Neuronal stem cell (in vitro differentiated cells): ENCODE results near the gene RBFA.

Experiments
- DNase-seq: peaks from one replicate; pipeline ENCODE4 v3.0.0-alpha.2; 2013; ENCODE audit warnings: low spot score
- H2AFZ ChIP-seq: one replicate; pipeline ENCODE4 v1.6.1; 2013; ENCODE audit warnings: mild to moderate bottlenecking, low read length, inconsistent platforms
- H2AK5ac ChIP-seq: 2 replicates; pipeline ENCODE4 v1.6.1; 2013; ENCODE audit warnings: low read depth, mild to moderate bottlenecking, inconsistent platforms, low read length, moderate library complexity, mixed read lengths
- H2BK120ac ChIP-seq: 2 replicates; pipeline ENCODE4 v1.6.1; 2013; ENCODE audit warnings: low read depth, mild to moderate bottlenecking, inconsistent platforms, low read length, moderate library complexity, mixed read lengths
- H2BK12ac ChIP-seq: one replicate; pipeline ENCODE4 v1.6.1; 2013; ENCODE audit warnings: low read length, inconsistent platforms
- H2BK15ac ChIP-seq: 2 replicates; pipeline ENCODE4 v1.6.1; 2013; ENCODE audit warnings: mild to moderate bottlenecking, low read length, inconsistent platforms, mixed read lengths
- H2BK5ac ChIP-seq: one replicate; pipeline ENCODE4 v1.6.1; 2013; ENCODE audit warnings: inconsistent platforms, mild to moderate bottlenecking, low read length, moderate library complexity
- H3K14ac ChIP-seq: one replicate; pipeline ENCODE4 v1.6.1; 2013; ENCODE audit warnings: low read length, inconsistent platforms
- H3K18ac ChIP-seq: 2 replicates; pipeline ENCODE4 v1.6.1; 2013; ENCODE audit warnings: low read length, inconsistent platforms
- H3K23ac ChIP-seq: 2 replicates; pipeline ENCODE4 v1.6.1; 2013; ENCODE audit warnings: low read depth, mild to moderate bottlenecking, mixed read lengths, low read length, inconsistent platforms; ENCODE audit not compliant: poor library complexity
- H3K27ac ChIP-seq: replicated peaks from 3 replicates; pipeline ENCODE4 v1.5.1; 2013; ENCODE audit warnings: low read length, inconsistent platforms
- H3K27me3 ChIP-seq, 3 experiments: 2 replicates each; pipeline ENCODE4 v1.6.1; 2013; ENCODE audit warnings: low read length in 3 of 3, mild to moderate bottlenecking in 2 of 3, inconsistent platforms in 1 of 3, low read depth in 1 of 3, mixed read lengths in 1 of 3, moderate library complexity in 1 of 3; ENCODE audit not compliant: control insufficient read depth in 3 of 3, insufficient read depth in 3 of 3
- H3K36me3 ChIP-seq, 2 donors: replicated peaks in 1 of 2; 2 replicates each; pipeline ENCODE4 v1.6.1; 2013; ENCODE audit warnings: low read length in 2 of 2; ENCODE audit not compliant: control insufficient read depth in 2 of 2, insufficient read depth in 2 of 2
- H3K4ac ChIP-seq: 2 replicates; pipeline ENCODE4 v1.6.1; 2013; ENCODE audit warnings: inconsistent platforms, mild to moderate bottlenecking, low read length, moderate library complexity
- H3K4me1 ChIP-seq, 2 donors: 1 replicate in 1 of 2; 2 replicates in 1 of 2; pipeline ENCODE4 v1.6.1; 2013; ENCODE audit warnings: low read length in 2 of 2, low read depth in 1 of 2; ENCODE audit not compliant: control insufficient read depth in 2 of 2, insufficient read depth in 1 of 2
- H3K4me2 ChIP-seq: one replicate; pipeline ENCODE4 v1.6.1; 2013; ENCODE audit warnings: mild to moderate bottlenecking, low read length, inconsistent platforms; ENCODE audit not compliant: insufficient read depth, poor library complexity, severe bottlenecking
- H3K4me3 ChIP-seq, 2 donors: 2 replicates each; pipeline ENCODE4 v1.5.1; 2013; ENCODE audit warnings: low read length in 2 of 2, mild to moderate bottlenecking in 2 of 2, inconsistent platforms in 1 of 2, moderate library complexity in 1 of 2
- H3K79me1 ChIP-seq: one replicate; pipeline ENCODE4 v1.6.1; 2013; ENCODE audit warnings: low read depth, mild to moderate bottlenecking, inconsistent platforms, low read length, moderate library complexity
- H3K9ac ChIP-seq: one replicate; pipeline ENCODE4 v1.6.1; 2013; ENCODE audit warnings: mild to moderate bottlenecking, low read depth, low read length, inconsistent platforms; ENCODE audit not compliant: poor library complexity
- H3K9me3 ChIP-seq, 2 donors: replicated peaks in 1 of 2; 2 replicates each; pipeline versions ENCODE3 to v1.6.1; 2013; ENCODE audit warnings: low read length in 2 of 2, mild to moderate bottlenecking in 2 of 2, inconsistent platforms in 1 of 2, low read depth in 1 of 2, mixed read lengths in 1 of 2, moderate library complexity in 1 of 2; ENCODE audit not compliant: control insufficient read depth in 2 of 2, insufficient read depth in 1 of 2
- H4K8ac ChIP-seq: one replicate; pipeline ENCODE4 v1.6.1; 2013; ENCODE audit warnings: low read depth, mild to moderate bottlenecking, inconsistent platforms, low read length, moderate library complexity
- H4K91ac ChIP-seq: one replicate; pipeline ENCODE4 v1.6.1; 2013; ENCODE audit warnings: low read length, low read depth, mild to moderate bottlenecking, inconsistent platforms; ENCODE audit not compliant: poor library complexity
- WGBS, 2 donors: extraction: QIAGEN DNeasy Blood & Tissue Kit; methylation state at CpG; one replicate each; pipeline ENCODE4 v1.1.7; 2013; ENCODE audit warnings: missing lambda C conversion rate in 2 of 2, mixed read lengths in 1 of 2; ENCODE audit not compliant: insufficient read length in 2 of 2, insufficient replicate concordance in 1 of 2; ENCODE audit errors: extremely low coverage in 2 of 2; 5-methylcytosine and 5-hydroxymethylcytosine counted together

Gene RBFA

DNA sequence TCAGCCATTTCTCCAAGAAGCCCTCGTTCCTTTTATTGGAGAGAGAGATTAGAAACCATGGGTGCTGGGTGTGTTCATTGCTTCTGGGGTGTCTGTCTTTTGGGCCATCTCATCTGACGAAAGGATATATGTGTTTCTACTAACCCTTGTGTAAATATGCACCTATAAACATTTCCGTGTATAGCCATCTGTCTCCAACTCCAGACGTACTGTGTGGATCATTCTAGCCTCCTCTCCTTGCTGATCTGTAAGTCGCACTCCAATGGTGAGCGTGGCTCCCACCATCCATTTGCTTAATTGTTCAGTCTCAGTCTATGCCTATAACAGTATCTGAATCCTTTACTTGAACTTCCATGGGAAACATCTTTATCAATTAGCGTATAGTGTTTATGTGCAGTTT, 1.8 kb downstream of the RBFA start:
- no CpG with 5 or more reads among the region's 7 CpGs for WGBS, 2 donors
- H2BK120ac ChIP-seq: no peak overlapping the region
- no peak for DNase-seq
- no peaks in the 10 kb centered on the region for H3K27me3 ChIP-seq
- no peak overlapping the region for H3K27ac ChIP-seq
- H3K18ac ChIP-seq: no peak overlapping the region
- no peaks in the 10 kb centered on the region for H3K9me3 ChIP-seq
- H3K79me1 ChIP-seq: peaks cover 5% of the 10 kb centered on the region
- no peak overlapping the region for H2BK15ac ChIP-seq
- H2AFZ ChIP-seq: no peak overlapping the region
- no peak overlapping the region for H3K23ac ChIP-seq
- H2AK5ac ChIP-seq: no peak overlapping the region
- no peak overlapping the region for H3K9ac ChIP-seq
- H2BK5ac ChIP-seq: no peak overlapping the region
- no peak overlapping the region for H3K4me2 ChIP-seq
- H2BK12ac ChIP-seq: no peak overlapping the region
- H3K36me3 ChIP-seq: peaks cover 8 to 42% of the 10 kb centered on the region in 2 donors
- no peak overlapping the region for H4K8ac ChIP-seq
- peak overlapping the region in 1 of 2 donors; percentile 97 for H3K4me3 ChIP-seq
- no peak overlapping the region for H4K91ac ChIP-seq
- H3K4ac ChIP-seq: no peak overlapping the region
- H3K14ac ChIP-seq: no peak overlapping the region
- peaks cover 7 to 9% of the 10 kb centered on the region in 2 donors for H3K4me1 ChIP-seq

DNA sequence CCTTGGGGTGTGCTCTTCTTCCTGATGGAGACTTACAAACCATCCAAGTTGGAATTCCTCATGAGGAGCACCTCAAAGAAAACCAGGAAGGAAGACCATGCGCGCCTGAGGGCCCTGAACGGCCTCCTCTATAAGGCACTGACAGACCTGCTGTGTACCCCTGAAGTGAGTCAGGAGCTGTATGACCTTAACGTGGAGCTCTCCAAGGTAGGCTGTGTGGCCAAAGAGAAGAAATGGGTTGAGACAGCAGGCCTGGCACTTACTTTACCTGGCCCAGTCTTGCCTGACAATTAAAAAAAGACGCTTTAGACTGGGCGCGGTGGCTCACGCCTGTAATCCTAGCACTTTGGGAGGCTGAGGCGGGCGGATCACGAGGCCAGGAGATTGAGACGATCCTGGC, 3.1 kb downstream of the RBFA start:
- DNase-seq: no peak
- peaks cover 7 to 9% of the 10 kb centered on the region in 2 donors for H3K4me1 ChIP-seq
- H3K18ac ChIP-seq: no peak overlapping the region
- peaks cover 6% of the 10 kb centered on the region for H3K79me1 ChIP-seq
- H2BK15ac ChIP-seq: no peak overlapping the region
- H3K4me2 ChIP-seq: no peak overlapping the region
- H3K14ac ChIP-seq: no peak overlapping the region
- WGBS, 2 donors: no CpG with 5 or more reads among the region's 12 CpGs
- no peak overlapping the region for H2BK5ac ChIP-seq
- no peak overlapping the region for H2BK12ac ChIP-seq
- H3K27me3 ChIP-seq: no peaks in the 10 kb centered on the region
- H4K8ac ChIP-seq: no peak overlapping the region
- H3K9me3 ChIP-seq: no peaks in the 10 kb centered on the region
- H2AK5ac ChIP-seq: no peak overlapping the region
- H3K27ac ChIP-seq: no peak overlapping the region
- no peak overlapping the region for H3K9ac ChIP-seq
- H4K91ac ChIP-seq: no peak overlapping the region
- H3K36me3 ChIP-seq: peaks cover 13 to 53% of the 10 kb centered on the region in 2 donors
- H3K4me3 ChIP-seq: peak overlapping the region in 1 of 2 donors; percentile 9
- H3K4ac ChIP-seq: no peak overlapping the region
- no peak overlapping the region for H2BK120ac ChIP-seq
- no peak overlapping the region for H2AFZ ChIP-seq
- H3K23ac ChIP-seq: no peak overlapping the region

DNA sequence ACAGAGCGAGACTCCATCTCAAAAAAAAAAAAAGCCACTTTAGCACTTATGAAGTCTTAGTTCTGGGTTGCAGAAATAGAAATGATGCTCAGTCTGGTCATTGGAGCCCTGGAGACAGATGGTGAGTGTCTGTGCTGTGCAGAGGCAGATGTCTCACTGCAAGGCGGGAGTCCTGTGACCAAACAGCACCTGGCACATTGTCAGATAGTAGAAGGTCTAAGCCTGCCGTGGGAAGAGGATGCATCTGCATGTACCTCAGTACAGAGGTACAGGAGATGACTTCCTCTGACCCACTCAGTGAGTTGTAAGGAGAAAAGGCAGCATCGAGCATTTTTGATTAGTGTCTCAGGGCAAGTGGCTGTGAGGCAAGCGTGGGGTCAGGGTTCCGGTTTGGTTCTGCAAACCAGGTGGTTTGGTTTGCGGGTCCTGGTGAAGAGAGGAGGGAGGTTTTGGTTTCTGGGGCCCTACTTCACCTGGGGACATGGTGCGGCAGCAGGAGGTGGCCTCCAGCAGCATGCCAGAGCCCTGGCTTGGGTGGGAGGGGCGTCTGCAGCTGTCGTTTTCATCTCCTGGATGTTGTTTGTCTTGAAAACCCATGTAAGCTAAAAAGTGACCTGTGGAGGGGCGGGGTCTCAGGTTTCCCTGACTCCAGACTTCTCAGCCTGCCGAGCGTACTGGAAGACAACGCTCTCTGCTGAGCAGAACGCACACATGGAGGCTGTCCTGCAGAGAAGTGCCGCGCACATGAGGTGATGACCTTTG, 3.8 kb downstream of the RBFA start:
- H3K9ac ChIP-seq: no peak overlapping the region
- H3K4me3 ChIP-seq: no peak overlapping the region
- H3K27ac ChIP-seq: no peak overlapping the region
- H3K14ac ChIP-seq: no peak overlapping the region
- no peak overlapping the region for H2BK120ac ChIP-seq
- no peak overlapping the region for H4K8ac ChIP-seq
- H3K79me1 ChIP-seq: peaks cover 6% of the 10 kb centered on the region
- H4K91ac ChIP-seq: no peak overlapping the region
- WGBS, 2 donors: no CpG with 5 or more reads among the region's 17 CpGs
- no peaks in the 10 kb centered on the region for H3K27me3 ChIP-seq
- H3K9me3 ChIP-seq: no peaks in the 10 kb centered on the region
- H3K4me1 ChIP-seq: peaks cover 6 to 8% of the 10 kb centered on the region in 2 donors
- no peak overlapping the region for H2BK12ac ChIP-seq
- no peak overlapping the region for H3K4me2 ChIP-seq
- H2BK5ac ChIP-seq: no peak overlapping the region
- H3K4ac ChIP-seq: no peak overlapping the region
- H3K18ac ChIP-seq: no peak overlapping the region
- DNase-seq: no peak
- H2AK5ac ChIP-seq: no peak overlapping the region
- H3K36me3 ChIP-seq: peaks cover 14 to 60% of the 10 kb centered on the region in 2 donors
- no peak overlapping the region for H2BK15ac ChIP-seq
- H2AFZ ChIP-seq: no peak overlapping the region
- H3K23ac ChIP-seq: peak overlapping the region; percentile 35

DNA sequence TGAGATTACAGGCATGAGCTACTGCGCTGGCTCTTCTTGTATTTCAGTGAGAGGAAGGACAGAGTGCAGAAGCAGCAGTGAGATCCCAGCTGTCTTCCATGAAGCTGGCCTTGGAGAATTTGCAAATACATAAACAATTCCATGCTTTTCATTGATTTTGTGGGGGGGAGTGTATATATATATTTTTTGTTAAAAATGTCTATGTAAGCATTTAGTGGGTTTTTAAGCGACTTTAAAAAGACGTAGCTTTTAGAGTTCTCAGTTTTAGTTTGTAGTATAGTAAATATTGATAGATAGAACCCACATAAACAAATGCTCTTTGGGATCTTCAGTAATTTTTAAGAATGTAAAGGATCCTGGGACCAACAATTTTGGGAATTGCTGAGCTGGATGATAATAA, 6.3 kb downstream of the RBFA start:
- WGBS, 2 donors: no CpG with 5 or more reads among the region's 3 CpGs
- H3K4me1 ChIP-seq: peaks cover under 1 to 2% of the 10 kb centered on the region in 2 donors
- no peak overlapping the region for H3K4me2 ChIP-seq
- no peak overlapping the region for H2BK5ac ChIP-seq
- H2AK5ac ChIP-seq: no peak overlapping the region
- no peaks in the 10 kb centered on the region for H3K9me3 ChIP-seq
- H3K14ac ChIP-seq: no peak overlapping the region
- peaks cover 4% of the 10 kb centered on the region for H3K79me1 ChIP-seq
- no peak overlapping the region for H2BK12ac ChIP-seq
- no peak for DNase-seq
- H2BK15ac ChIP-seq: no peak overlapping the region
- H3K4me3 ChIP-seq: no peak overlapping the region
- no peak overlapping the region for H3K18ac ChIP-seq
- H3K23ac ChIP-seq: no peak overlapping the region
- no peak overlapping the region for H4K8ac ChIP-seq
- H2AFZ ChIP-seq: no peak overlapping the region
- H4K91ac ChIP-seq: no peak overlapping the region
- no peak overlapping the region for H2BK120ac ChIP-seq
- H3K27me3 ChIP-seq: no peaks in the 10 kb centered on the region
- H3K27ac ChIP-seq: no peak overlapping the region
- no peak overlapping the region for H3K4ac ChIP-seq
- peaks cover 24 to 83% of the 10 kb centered on the region in 2 donors for H3K36me3 ChIP-seq
- no peak overlapping the region for H3K9ac ChIP-seq
